ENCODE data around the gene TRMT5.

- TF ChIP-seq ATF3 (IDR thresholded peaks at IDR 0.05; ENCODE audit: borderline replicate concordance, extremely low read depth, low read depth, low read length) (no peak), CTCF (IDR thresholded peaks at IDR 0.05 in 2 of 3, conservative IDR thresholded peaks at IDR 0.05 in 1 of 3; ENCODE audit: control insufficient read depth in 2 of 3, extremely low read depth in 1 of 3, insufficient read depth in 1 of 3, low read depth in 3 of 3, low read length in 3 of 3) (no peak), RCOR1 (conservative IDR thresholded peaks at IDR 0.05; ENCODE audit: low read depth, low read length) (no peak), HCFC1 (IDR thresholded peaks at IDR 0.05; ENCODE audit: low read length) (no peak), POLR2A (IDR thresholded peaks at IDR 0.05; ENCODE audit: low read depth, low read length) (no peak), GABPA (IDR thresholded peaks at IDR 0.05; ENCODE audit: low read depth) (no peak), STAT1 (conservative IDR thresholded peaks at IDR 0.05) (no peak), BMI1 (IDR thresholded peaks at IDR 0.05; ENCODE audit: borderline replicate concordance) (no peak), POLR2AphosphoS5 (IDR thresholded peaks at IDR 0.05; ENCODE audit: low read length) (no peak), RFX5 (IDR thresholded peaks at IDR 0.05; ENCODE audit: low read depth, low read length) (no peak), FOXM1 (IDR thresholded peaks at IDR 0.05; ENCODE audit: low read depth, low read length) (no peak), JUNB (IDR thresholded peaks at IDR 0.05) (no peak)
- TF ChIP-seq, protein P1, sequence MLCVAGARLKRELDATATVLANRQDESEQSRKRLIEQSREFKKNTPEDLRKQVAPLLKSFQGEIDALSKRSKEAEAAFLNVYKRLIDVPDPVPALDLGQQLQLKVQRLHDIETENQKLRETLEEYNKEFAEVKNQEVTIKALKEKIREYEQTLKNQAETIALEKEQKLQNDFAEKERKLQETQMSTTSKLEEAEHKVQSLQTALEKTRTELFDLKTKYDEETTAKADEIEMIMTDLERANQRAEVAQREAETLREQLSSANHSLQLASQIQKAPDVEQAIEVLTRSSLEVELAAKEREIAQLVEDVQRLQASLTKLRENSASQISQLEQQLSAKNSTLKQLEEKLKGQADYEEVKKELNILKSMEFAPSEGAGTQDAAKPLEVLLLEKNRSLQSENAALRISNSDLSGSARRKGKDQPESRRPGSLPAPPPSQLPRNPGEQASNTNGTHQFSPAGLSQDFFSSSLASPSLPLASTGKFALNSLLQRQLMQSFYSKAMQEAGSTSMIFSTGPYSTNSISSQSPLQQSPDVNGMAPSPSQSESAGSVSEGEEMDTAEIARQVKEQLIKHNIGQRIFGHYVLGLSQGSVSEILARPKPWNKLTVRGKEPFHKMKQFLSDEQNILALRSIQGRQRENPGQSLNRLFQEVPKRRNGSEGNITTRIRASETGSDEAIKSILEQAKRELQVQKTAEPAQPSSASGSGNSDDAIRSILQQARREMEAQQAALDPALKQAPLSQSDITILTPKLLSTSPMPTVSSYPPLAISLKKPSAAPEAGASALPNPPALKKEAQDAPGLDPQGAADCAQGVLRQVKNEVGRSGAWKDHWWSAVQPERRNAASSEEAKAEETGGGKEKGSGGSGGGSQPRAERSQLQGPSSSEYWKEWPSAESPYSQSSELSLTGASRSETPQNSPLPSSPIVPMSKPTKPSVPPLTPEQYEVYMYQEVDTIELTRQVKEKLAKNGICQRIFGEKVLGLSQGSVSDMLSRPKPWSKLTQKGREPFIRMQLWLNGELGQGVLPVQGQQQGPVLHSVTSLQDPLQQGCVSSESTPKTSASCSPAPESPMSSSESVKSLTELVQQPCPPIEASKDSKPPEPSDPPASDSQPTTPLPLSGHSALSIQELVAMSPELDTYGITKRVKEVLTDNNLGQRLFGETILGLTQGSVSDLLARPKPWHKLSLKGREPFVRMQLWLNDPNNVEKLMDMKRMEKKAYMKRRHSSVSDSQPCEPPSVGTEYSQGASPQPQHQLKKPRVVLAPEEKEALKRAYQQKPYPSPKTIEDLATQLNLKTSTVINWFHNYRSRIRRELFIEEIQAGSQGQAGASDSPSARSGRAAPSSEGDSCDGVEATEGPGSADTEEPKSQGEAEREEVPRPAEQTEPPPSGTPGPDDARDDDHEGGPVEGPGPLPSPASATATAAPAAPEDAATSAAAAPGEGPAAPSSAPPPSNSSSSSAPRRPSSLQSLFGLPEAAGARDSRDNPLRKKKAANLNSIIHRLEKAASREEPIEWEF (IDR thresholded peaks at IDR 0.05; ENCODE audit: insufficient replicate concordance, low read depth, low read length): no peak
- TF ChIP-seq, protein P2, sequence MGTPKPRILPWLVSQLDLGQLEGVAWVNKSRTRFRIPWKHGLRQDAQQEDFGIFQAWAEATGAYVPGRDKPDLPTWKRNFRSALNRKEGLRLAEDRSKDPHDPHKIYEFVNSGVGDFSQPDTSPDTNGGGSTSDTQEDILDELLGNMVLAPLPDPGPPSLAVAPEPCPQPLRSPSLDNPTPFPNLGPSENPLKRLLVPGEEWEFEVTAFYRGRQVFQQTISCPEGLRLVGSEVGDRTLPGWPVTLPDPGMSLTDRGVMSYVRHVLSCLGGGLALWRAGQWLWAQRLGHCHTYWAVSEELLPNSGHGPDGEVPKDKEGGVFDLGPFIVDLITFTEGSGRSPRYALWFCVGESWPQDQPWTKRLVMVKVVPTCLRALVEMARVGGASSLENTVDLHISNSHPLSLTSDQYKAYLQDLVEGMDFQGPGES (IDR thresholded peaks at IDR 0.05): no peak
Observed at GRCh38 chr14:60946773-60947172, 34.1 kb downstream of the TRMT5 start.

All from GM12878 (cell line).